NT2/D1 (cell line): ENCODE data around the gene MTMR1.

Experiments
- DNase-seq: peaks from one replicate; pipeline ENCODE4 v3.0.0-alpha.2; 2011; ENCODE audit warnings: low read depth, low spot score
- H3K27me3 ChIP-seq: 2 replicates; pipeline ENCODE4 v1.6.0; 2011; ENCODE audit warnings: mild to moderate bottlenecking; ENCODE audit not compliant: insufficient read length, insufficient read depth
- H3K36me3 ChIP-seq: 2 replicates; pipeline ENCODE4 v1.6.1; 2011; ENCODE audit warnings: mild to moderate bottlenecking, low read length, mixed read lengths; ENCODE audit not compliant: insufficient read depth, insufficient read length
- H3K4me1 ChIP-seq: 2 replicates; pipeline ENCODE4 v1.5.1; 2011; ENCODE audit not compliant: insufficient read depth, insufficient read length
- H3K4me3 ChIP-seq: 2 replicates; pipeline ENCODE4 v1.5.1; 2011; ENCODE audit warnings: low read depth; ENCODE audit not compliant: insufficient read length
- H3K9ac ChIP-seq: 2 replicates; pipeline ENCODE4 v1.6.0; 2011; ENCODE audit warnings: low read depth; ENCODE audit not compliant: insufficient read length
- H3K9me3 ChIP-seq: 2 replicates; pipeline ENCODE4 v1.5.1; 2011; ENCODE audit warnings: mild to moderate bottlenecking, low read length; ENCODE audit not compliant: insufficient read depth
- SUZ12 ChIP-seq: IDR thresholded peaks from 2 replicates; pipeline ENCODE4 v1.6.1; 2011; ENCODE audit not compliant: insufficient read length, insufficient read depth; ENCODE audit errors: extremely low read depth
- YY1 ChIP-seq: IDR thresholded peaks from 2 replicates; pipeline ENCODE4 v1.6.1; 2011; ENCODE audit not compliant: insufficient read length, insufficient read depth
- ZNF274 ChIP-seq: IDR thresholded peaks from 2 replicates; pipeline ENCODE4 v1.6.1; 2011; ENCODE audit warnings: mild to moderate bottlenecking, low read depth, low read length

MTMR1 gene

DNA sequence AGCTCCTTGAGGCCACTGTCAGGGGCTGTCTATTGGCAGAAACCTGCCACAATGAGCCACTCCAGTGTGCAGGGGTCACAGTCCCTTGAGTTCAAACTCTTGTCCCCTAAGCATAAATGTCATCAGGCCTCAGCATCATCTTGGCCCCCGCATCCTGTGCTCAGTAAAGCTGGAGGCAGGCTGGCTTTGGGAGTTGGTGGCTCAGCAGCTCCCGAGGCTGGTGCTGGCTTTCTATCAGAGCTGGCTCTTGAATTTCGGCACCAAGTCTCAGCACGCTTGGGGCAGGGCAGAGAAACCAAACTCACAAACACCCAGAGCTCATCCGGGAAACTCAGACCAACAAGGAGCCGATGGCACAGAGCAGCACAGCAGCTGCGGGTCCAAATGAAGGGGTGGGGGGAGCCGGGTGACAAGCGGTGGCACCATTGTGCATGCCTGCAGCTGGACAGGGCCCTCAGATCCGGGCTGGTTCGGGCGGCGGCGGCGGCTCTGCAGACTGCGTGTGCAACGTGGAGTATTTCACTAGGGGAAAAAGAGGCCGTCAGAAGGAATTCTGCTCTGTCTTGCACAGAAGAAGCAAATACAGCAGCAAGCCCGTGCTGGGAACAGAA, 75.5 kb downstream of the MTMR1 start:
- no peak overlapping the region for H3K4me3 ChIP-seq
- H3K9me3 ChIP-seq = no peaks in the 10 kb centered on the region
- no peak for DNase-seq
- H3K4me1 ChIP-seq = no peaks in the 10 kb centered on the region
- TF ChIP-seq YY1 (no peak), SUZ12 (no peak), ZNF274 (no peak)
- H3K9ac ChIP-seq = no peak overlapping the region
- no peaks in the 10 kb centered on the region for H3K36me3 ChIP-seq
- no peaks in the 10 kb centered on the region for H3K27me3 ChIP-seq

DNA sequence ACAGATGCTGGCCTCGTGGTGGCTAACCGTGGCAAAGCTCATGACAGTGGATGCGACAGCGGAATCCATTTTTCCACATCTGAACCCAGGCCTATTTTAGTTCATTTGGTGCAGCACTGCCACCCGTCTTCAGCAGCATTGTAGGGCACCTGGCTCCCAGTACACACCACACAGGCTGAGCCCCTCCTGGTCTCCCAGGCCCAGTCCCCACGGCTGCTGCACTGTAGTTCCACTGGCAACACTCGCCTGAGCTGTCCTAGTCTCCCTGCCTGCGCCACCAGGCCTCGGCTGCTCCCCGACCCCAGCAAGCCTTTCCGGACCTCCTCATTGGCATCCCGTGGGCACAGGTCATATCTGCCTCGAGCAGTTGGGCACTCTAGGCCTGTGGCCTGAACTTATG, 76.2 kb downstream of the MTMR1 start:
- Histone ChIP-seq H3K27me3 (no peaks in the 10 kb centered on the region), H3K9me3 (no peaks in the 10 kb centered on the region), H3K9ac (no peak overlapping the region), H3K36me3 (no peaks in the 10 kb centered on the region), H3K4me1 (no peaks in the 10 kb centered on the region), H3K4me3 (no peak overlapping the region)
- TF ChIP-seq SUZ12 = no peak
- no peak for TF ChIP-seq ZNF274
- no peak for TF ChIP-seq YY1
- DNase-seq = no peak

DNA sequence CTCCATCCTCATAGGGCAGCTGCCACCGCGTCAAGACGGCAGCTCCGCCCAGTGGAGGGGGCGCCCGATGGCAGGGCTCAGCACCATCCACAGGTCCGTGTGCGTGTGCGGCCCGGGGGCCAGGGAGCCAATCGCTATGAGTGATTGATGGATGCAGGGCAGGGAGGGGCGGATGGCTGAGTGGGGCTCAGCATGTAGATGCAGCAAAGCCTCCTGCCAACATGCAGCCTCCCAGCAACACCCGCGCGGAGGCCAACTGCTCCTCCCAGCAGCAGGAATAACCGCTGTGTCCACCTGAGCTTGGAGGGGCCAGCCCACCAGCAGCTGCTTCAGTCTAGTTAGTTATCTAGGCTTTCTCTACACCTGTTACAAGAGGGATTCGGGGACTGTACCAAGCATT, 77.4 kb downstream of the MTMR1 start:
- H3K27me3 ChIP-seq = no peaks in the 10 kb centered on the region
- no peak overlapping the region for H3K4me3 ChIP-seq
- no peak for TF ChIP-seq ZNF274
- TF ChIP-seq SUZ12 = no peak
- TF ChIP-seq YY1 = no peak
- no peaks in the 10 kb centered on the region for H3K9me3 ChIP-seq
- H3K4me1 ChIP-seq = no peaks in the 10 kb centered on the region
- no peak overlapping the region for H3K9ac ChIP-seq
- no peak for DNase-seq
- no peaks in the 10 kb centered on the region for H3K36me3 ChIP-seq

DNA sequence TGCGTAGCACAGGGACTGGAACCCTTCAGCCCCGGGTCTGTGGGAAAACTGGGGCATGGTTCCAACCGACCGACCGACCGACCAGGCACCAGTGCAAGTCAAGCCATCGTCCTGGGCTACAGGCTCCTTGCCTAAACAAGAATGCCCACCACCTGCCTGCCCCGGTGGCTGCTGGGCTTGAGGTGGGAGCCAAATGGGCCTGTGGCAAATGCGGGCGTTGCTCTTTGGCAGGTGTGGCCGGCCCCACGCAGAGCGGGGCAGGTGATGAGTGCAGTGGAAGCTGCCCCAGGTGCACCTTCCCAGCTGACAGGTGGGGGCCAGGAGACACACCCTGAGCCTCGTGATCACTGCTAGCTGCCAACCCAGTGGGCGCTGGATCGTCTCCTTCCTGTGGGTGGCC, 77.9 kb downstream of the MTMR1 start:
- no peaks in the 10 kb centered on the region for H3K36me3 ChIP-seq
- DNase-seq = no peak
- TF ChIP-seq YY1 = no peak
- TF ChIP-seq SUZ12 = no peak
- no peak for TF ChIP-seq ZNF274
- no peak overlapping the region for H3K9ac ChIP-seq
- H3K27me3 ChIP-seq = no peaks in the 10 kb centered on the region
- H3K4me3 ChIP-seq = no peak overlapping the region
- no peaks in the 10 kb centered on the region for H3K9me3 ChIP-seq
- H3K4me1 ChIP-seq = no peaks in the 10 kb centered on the region

DNA sequence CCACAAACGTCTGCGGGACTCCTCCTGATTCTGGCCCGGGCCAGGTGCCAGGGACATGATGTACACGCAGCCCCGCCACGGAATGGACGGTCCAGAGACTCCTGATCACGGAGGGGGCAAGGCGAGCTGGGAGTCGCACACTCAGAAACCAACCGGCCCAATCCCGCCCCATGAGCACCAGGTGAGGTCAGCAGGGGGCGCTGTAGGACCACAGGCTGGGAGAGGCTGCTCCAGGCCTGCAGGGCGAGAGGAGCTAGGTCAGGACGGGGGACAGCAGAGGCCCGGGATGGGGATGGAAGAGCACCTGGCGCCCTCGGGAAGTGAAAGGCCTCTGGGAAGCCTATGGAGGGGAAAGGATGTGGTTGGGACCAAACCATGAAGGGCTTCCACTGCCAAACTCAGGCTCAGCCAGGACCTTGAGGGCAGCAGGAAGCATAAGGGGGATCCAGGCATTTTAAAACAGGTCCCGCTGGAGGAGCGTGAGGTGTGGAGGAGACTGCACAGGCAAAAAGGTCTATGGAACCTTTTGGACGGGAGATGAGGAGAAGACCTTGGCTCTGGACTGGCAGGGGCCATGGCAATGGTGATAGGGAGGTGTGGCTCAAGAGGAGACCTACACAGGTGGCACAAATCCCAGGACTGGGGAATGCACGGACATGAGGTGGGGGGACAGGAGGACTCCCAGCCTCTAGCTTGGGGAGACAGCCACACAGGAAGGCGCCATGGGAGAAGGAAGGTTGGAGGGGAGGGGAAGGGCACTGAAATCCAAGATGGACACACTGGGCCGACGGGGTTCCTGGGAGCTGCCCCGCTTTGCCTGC, 79.2 kb downstream of the MTMR1 start:
- no peaks in the 10 kb centered on the region for H3K27me3 ChIP-seq
- H3K4me3 ChIP-seq = no peak overlapping the region
- TF ChIP-seq SUZ12 (no peak), YY1 (no peak), ZNF274 (no peak)
- H3K4me1 ChIP-seq = no peaks in the 10 kb centered on the region
- peak; percentile 43 for DNase-seq
- no peaks in the 10 kb centered on the region for H3K36me3 ChIP-seq
- H3K9me3 ChIP-seq = no peaks in the 10 kb centered on the region
- no peak overlapping the region for H3K9ac ChIP-seq

DNA sequence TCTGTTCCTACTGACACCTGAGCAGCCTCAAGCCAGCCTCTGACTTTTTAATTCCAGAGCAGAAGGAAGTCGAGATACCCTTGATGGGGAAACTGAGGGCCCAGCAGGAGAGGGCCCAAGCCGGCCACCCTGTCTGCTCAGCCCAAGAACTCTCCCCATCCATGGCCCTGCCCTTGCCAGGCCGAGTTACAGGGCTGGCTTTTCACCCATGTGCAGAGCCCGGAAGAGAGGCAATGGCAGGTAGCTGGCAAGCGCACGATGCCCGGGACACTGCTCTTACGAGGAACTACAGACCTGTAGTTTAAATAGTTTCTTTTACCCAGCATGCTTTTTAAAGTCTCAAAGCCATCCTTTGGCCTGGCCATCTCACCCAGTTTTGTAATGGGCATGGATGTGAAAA, 79.9 kb downstream of the MTMR1 start:
- TF ChIP-seq YY1 (no peak), SUZ12 (no peak), ZNF274 (no peak)
- Histone ChIP-seq H3K36me3 (no peaks in the 10 kb centered on the region), H3K9ac (no peak overlapping the region), H3K27me3 (no peaks in the 10 kb centered on the region), H3K4me3 (no peak overlapping the region), H3K4me1 (no peaks in the 10 kb centered on the region), H3K9me3 (no peaks in the 10 kb centered on the region)
- no peak for DNase-seq

DNA sequence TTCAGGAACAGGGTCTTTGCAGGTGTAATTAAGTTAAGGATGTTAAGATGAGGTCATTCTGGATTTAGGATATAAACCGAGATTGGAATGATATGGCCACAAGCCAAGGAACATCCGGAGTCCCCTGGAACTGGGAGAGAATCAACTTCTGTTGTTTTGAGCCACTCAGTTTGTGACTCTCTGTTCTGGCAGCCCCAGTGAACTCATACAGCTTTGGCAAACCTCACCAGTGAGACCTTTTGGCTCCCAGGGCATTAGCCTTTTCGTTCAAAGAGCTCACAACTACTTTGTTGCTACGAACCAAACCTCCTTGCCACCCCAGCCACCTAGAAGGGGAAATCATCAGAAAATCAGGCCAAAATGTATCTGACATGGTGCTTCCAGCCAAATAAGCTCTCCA, 80.4 kb downstream of the MTMR1 start:
- no peak for DNase-seq
- Histone ChIP-seq H3K27me3 (no peaks in the 10 kb centered on the region), H3K36me3 (no peaks in the 10 kb centered on the region), H3K9me3 (no peaks in the 10 kb centered on the region), H3K4me1 (no peaks in the 10 kb centered on the region), H3K4me3 (no peak overlapping the region), H3K9ac (no peak overlapping the region)
- TF ChIP-seq YY1 (no peak), ZNF274 (no peak), SUZ12 (no peak)
